Spleen (tissue), 7 donors: Measurements from ENCODE around the gene UGT1A7.

Experiments used
- POLR2A ChIP-seq, 3 donors: fragments of 450-650 bp; IDR thresholded peaks; one replicate each; pipeline ENCODE4 v1.5.1; 2017; ENCODE audit warnings: antibody characterized with exemption in 3 of 3, mild to moderate bottlenecking in 1 of 3
- POLR2AphosphoS5 ChIP-seq, 3 donors: sonication (generic); formaldehyde crosslinking; IDR thresholded peaks; one replicate each; pipeline ENCODE4 v1.5.1; 2017; ENCODE audit warnings: antibody characterized with exemption in 3 of 3
- TF ChIP-seq, protein P1 (sequence below), 11 experiments: fragments of 200-600 bp in 7 of 11; fragments of 450-650 bp in 4 of 11; sonication (generic) in 4 of 11; IDR thresholded peaks in 8 of 11; conservative IDR thresholded peaks in 3 of 11; 1 replicate in 7 of 11; 2 replicates in 4 of 11; pipeline versions ENCODE4 v1.4.0 to v1.8.0; 2016 to 2021; ENCODE audit warnings: antibody characterized with exemption in 11 of 11, inconsistent platforms in 4 of 11, mild to moderate bottlenecking in 1 of 11
- donor health status: DM: no; HTN: no; CAD: no; lungs with moderate emphysema.
- donor health status: DM: no; HTN: no; CAD: no.
- donor health status: DM: no; HTN: no; CAD: no.

DNA sequence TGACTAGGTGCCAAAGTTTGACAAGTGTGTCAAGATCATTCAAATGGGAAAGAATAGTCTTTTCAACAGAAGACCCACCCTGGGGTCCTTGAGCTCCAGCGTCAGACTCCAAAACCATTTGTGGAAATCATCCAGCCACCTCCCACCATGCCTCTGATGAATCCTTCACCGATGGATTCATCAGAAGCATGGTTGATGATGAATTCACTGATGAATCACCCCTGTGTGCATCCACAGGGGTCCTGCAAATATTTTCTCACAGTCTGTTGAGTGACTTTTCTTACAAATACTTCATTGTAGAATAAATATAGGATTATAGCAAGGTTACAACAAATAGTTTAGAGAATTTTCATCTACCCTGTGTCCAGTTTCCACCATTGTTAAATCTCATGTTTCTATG, 5.7 kb upstream of the UGT1A7 start:
- TF ChIP-seq POLR2A (IDR thresholded peaks at IDR 0.05) (no peak), POLR2AphosphoS5 (IDR thresholded peaks at IDR 0.05) (no peak)
- TF ChIP-seq, protein P1, sequence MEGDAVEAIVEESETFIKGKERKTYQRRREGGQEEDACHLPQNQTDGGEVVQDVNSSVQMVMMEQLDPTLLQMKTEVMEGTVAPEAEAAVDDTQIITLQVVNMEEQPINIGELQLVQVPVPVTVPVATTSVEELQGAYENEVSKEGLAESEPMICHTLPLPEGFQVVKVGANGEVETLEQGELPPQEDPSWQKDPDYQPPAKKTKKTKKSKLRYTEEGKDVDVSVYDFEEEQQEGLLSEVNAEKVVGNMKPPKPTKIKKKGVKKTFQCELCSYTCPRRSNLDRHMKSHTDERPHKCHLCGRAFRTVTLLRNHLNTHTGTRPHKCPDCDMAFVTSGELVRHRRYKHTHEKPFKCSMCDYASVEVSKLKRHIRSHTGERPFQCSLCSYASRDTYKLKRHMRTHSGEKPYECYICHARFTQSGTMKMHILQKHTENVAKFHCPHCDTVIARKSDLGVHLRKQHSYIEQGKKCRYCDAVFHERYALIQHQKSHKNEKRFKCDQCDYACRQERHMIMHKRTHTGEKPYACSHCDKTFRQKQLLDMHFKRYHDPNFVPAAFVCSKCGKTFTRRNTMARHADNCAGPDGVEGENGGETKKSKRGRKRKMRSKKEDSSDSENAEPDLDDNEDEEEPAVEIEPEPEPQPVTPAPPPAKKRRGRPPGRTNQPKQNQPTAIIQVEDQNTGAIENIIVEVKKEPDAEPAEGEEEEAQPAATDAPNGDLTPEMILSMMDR (IDR thresholded peaks at IDR 0.05 in 8 of 11, conservative IDR thresholded peaks at IDR 0.05 in 3 of 11) = no peak
